NOMO-1 treated with dmso at 0.1 percent for 144 hours (cell line): ENCODE data around the gene SMAD2.
A peak's percentile ranks its signal among the peaks of the same experiment; 100 is the strongest.
"Not testable (repeated sequence)": the region's sequence is repeated elsewhere in the genome, so short reads cannot be mapped to it uniquely, and the experiment has no call there.

Experiments
- DNase-seq: peaks from one replicate; lab custom pipeline; 2025; ENCODE audit not compliant: unreplicated experiment; lab: John Stamatoyannopoulos, UW

SMAD2 gene

GRCh38 chr18:47797126-47797525, 133.3 kb downstream of the SMAD2 start:
- DNase-seq, result no peak

DNA sequence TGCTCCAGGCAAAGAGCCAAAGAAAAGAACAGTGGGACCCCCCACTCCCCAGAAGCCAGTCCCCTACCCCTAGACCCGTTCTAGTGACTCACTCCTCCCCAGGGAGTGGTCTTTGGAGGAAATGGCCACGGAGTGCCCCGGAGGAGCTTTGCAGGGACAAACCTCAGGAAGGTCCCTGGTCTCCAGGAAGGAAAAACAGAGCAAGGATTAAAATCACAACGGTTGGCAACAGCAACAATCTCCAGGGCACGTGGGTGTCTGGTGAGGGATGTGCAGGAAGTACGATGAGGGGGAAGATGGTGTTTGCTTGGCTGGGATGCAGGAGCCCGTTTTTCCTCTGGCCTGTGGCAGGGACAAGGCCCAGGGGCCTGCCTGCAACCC, 135.0 kb downstream of the SMAD2 start:
- no peak for DNase-seq

DNA sequence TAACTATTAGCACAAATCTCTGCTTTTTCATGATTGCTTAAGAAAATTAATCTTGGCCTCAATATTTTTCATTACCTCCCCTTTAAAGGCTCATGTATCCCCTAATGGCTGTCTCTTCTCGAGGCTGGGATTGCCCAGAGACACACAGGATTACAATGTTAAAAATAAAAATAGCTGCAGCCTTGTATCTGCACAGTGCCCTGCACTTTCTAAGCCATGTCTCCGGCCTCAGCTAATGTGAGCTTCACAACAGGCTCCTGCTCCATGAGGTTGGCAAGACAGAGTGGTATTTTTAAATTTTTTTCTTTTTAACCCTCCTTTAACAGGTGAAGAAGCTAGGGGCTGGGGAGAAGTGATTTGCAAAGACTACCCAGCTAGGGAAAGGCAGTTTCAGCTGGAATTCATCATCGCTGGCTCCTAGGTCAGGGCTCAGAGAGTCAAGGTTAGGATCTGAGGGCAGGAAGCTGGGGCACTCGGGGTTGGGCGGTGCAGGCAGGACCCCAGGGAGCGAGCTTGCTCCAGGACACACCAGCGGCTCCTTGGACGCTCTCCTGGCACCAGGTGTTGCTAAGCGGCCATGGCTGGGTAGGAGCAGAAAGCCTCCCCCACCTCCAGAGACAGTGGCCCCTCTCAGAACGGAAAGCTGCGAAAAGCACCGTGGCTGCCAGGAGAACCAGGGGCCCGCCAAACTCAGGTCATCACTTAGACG, 135.6 kb downstream of the SMAD2 start:
- no peak for DNase-seq

DNA sequence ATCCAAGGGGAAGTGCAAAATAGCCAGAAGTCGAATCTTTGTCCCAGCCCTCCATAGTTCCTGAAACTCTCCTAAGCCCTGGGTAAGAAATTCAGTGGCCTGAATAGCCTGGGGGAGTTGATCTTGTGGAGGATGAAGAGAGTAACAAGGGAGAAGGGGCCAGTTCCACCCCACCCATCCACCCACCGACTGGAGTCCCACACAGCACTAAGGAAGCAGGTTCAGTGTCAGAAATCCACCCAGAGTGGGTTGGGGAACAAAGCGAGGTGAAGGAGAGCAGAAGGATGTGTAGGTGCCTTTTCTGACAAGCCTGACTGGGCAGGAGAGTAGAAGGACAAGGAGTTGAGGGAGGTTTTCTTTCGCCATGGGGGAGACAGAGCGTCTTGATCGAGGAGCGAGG, 136.8 kb downstream of the SMAD2 start:
- DNase-seq, result no peak

DNA sequence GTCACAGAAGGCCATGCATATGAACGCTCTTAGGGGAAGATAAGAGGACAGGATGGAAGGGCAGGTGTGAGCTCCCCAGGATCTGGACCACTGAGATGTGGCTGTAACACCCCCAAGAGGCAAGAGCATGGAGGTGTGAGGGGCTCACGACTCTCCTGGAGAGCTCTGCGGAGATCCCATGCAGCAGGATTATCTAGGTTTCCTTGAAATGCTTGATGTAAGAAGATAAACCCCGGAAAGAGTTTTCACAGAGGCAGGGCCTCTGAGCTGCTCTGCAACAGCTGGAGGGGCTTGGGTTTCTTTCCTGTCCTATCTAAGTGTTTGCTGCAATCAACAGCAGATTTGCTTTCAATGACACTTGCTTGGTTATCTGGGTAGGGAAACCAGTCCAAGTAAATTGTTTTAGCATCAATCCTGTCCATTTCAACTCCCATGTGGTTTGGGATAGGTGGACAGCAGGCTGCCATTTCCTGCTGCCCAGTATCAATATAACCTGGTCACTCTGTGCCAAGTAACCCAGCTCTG, 138.9 kb downstream of the SMAD2 start:
- DNase-seq, result no peak

- no peak for DNase-seq
These were observed 140.4 kb downstream of the SMAD2 start for GRCh38 chr18:47790036-47790435.

DNA sequence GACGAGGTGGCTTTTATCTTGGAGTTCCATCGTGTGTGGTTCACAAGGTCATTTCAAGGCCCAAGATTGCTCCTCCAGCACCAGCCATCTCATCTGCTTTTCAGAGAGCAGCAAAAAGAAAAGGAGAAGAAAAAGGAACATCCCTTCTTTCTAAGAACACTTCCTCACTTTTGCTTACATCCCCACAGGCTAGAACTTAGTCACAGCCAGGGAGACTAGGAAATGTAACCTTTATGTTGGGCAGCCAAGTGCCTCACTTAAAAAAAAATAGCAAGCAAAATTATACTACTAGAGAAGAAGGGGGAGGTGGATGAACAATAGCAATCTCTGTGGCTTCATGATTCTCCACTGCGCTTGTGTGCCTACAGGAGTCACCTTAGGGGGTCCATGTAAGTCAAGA, 141.8 kb downstream of the SMAD2 start:
- no peak for DNase-seq

DNA sequence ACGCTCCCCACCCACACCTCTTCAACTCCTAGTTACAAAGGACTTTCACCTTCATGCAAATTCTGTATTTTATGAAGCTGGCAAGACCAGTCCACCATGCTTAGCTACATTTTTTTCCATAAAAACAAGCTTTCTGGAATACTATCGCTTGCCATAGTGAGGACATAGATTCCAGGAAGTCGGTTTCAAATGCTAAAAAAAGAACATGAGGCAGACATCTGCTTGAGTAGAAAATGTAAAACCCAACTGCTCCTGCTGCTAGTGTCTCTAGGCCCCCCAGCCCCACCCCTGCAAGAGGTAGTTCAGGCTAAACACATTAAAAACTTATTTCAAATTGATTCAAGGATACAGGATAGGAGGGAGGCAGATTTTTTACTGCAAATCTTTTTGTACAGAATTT, 148.9 kb downstream of the SMAD2 start:
- no peak for DNase-seq

DNA sequence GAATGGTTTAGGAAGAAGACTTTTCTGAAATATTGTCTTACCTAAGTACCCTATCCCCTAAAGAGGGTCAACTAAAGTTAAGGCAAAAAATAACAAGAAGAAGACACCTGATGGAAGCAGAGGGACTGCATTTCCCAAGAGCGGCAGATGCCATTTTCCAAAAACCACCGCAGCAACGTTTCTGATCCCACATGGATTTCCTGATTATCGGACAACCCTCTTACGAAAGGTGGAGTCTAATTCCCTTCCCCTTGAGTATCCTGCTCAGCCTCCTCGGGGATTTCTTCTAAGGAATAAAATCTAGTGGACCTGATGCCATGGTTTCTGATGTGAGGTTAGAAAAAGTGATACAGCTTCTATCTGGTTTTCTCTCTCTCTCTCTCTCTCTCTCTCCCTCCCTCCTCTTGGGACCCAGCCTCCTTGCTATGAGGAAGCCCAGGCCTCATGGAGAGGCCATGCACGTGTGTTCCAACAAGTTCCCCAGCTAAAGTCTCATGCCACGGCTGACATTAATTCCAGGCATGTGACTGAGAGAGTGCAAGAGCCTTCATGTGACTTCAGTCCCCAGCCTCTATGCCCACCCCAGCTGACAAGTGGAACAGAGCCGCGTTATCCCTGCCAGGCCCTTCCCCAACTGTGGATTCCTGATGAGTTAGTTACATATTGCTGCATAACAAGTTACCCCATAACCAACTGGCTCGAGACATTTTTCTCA, 150.3 kb downstream of the SMAD2 start:
- DNase-seq, result no peak

DNA sequence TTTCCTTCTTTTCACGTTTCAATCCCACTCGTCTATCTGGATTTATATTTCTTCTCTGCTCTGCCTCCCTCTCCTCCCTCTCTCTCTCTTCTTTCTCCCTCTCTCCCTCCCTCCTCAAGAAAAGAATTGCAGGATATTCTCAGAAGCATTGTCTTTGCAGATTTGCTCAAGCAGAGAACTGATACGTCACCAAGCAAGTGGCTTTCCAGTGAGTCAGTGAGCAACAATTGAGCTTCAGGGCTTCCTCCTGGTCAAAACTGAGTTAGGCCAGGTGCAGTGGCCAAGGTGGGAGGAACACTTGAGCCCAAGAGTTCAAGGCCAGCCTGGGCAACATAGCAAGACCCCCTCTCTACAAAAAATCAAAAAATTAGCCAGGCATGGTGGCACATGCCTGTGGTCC, 151.1 kb downstream of the SMAD2 start:
- DNase-seq, result no peak

- DNase-seq, result no peak
These were observed 152.8 kb downstream of the SMAD2 start for GRCh38 chr18:47777626-47778025.

DNA sequence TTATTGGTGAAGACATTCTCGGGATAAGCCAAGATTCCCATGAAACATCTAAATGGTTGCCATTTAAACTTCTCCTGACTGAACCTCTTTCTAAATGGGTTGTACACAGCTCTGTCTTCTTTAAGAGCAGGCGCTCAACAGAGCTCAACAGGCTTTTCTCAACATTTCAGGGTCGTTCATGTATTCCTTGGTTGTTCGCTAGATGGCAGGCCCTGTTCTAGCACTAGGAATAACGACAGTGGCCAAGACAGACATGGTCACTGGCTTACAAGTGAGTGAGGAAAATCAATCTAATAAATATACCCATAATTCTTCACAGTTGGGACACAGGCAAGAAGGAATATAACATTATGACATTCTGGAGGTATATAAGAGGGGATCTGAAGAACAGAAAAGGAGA, 154.5 kb downstream of the SMAD2 start:
- DNase-seq, result no peak

- DNase-seq, result no peak
These were observed 156.5 kb downstream of the SMAD2 start for GRCh38 chr18:47773931-47774330.

- DNase-seq, result peak; percentile 8
These were observed 157.8 kb downstream of the SMAD2 start for GRCh38 chr18:47772374-47773248.

- DNase-seq, result no peak
These were observed 158.5 kb downstream of the SMAD2 start for GRCh38 chr18:47771922-47772321.

DNA sequence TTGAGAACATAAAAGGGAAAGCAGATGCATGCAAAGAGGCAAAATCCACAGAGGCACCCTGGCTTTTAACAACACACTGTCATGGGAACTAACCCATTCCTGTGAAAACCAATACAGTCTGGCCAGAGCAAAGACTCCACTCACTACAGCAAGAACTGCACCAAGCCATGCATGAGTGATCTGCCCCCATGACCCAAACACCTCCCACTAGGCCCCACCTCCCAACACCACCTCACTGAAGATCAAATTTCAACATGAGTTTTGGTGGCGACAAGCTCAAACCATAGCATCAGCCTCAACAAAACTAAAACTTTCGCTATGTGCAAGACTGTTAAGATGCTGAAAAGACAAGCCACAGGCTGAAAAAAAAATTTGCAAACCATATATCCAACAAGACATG, 162.8 kb downstream of the SMAD2 start:
- no peak for DNase-seq

GRCh38 chr18:47767198-47767597, 163.3 kb downstream of the SMAD2 start:
- not testable (repeated sequence) for DNase-seq
